ENCODE measurements around the gene OR2T4.

The OR2T4 gene

GRCh38 chr1:248361121-248361715 lies at the start of gene OR2T4:
Gene OR2T4 (plus strand): TSS chr1:248361665. CDS start chr1:248361665, 0 bp downstream.
- Histone ChIP-seq H3K36me3 (ENCODE audit: control insufficient read depth, insufficient read depth, low read length) (no peaks in the 10 kb centered on the region), H3K27me3 (replicated peaks; ENCODE audit: control insufficient read depth, insufficient read depth, low read length) (no peaks in the 10 kb centered on the region), H3K4me3 (replicated peaks; ENCODE audit: low read depth, low read length) (no peak within 1 kb of the TSS)
- no peak for TF ChIP-seq CTCF (IDR thresholded peaks at IDR 0.05; ENCODE audit: insufficient read depth, low read length, poor library complexity, severe bottlenecking)
- no peak for DNase-seq (ENCODE audit: extremely low read depth, insufficient read length)

- no peak for TF ChIP-seq CTCF (IDR thresholded peaks at IDR 0.05; ENCODE audit: insufficient read depth, low read length, poor library complexity, severe bottlenecking)
- Histone ChIP-seq H3K4me3 (replicated peaks; ENCODE audit: low read depth, low read length) (no peak overlapping the region), H3K27me3 (replicated peaks; ENCODE audit: control insufficient read depth, insufficient read depth, low read length) (no peaks in the 10 kb centered on the region), H3K36me3 (ENCODE audit: control insufficient read depth, insufficient read depth, low read length) (no peaks in the 10 kb centered on the region)
- DNase-seq (ENCODE audit: extremely low read depth, insufficient read length): no peak
These were observed 44.7 kb upstream of the OR2T4 start for GRCh38 chr1:248316796-248317195.

GRCh38 chr1:248324468-248324867 lies 37.0 kb upstream of the OR2T4 start, which contains the start of gene OR2M7:
Gene OR2M7 (minus strand): TSS chr1:248324568. CDS start chr1:248324568, 0 bp downstream.
- H3K27me3 ChIP-seq (replicated peaks; ENCODE audit: control insufficient read depth, insufficient read depth, low read length): no peaks in the 10 kb centered on the region
- no peaks in the 10 kb centered on the region for H3K36me3 ChIP-seq (ENCODE audit: control insufficient read depth, insufficient read depth, low read length)
- DNase-seq (ENCODE audit: extremely low read depth, insufficient read length): no peak
- H3K4me3 ChIP-seq (replicated peaks; ENCODE audit: low read depth, low read length): no peak within 1 kb of the TSS
- no peak for TF ChIP-seq CTCF (IDR thresholded peaks at IDR 0.05; ENCODE audit: insufficient read depth, low read length, poor library complexity, severe bottlenecking)

- H3K4me3 ChIP-seq (replicated peaks; ENCODE audit: low read depth, low read length): no peak overlapping the region
- TF ChIP-seq CTCF (IDR thresholded peaks at IDR 0.05; ENCODE audit: insufficient read depth, low read length, poor library complexity, severe bottlenecking): no peak
These were observed 18.0 kb upstream of the OR2T4 start for GRCh38 chr1:248343451-248343850.

GRCh38 chr1:248348475-248348874 lies 13.0 kb upstream of the OR2T4 start, which contains the start of gene OR14C36:
Gene OR14C36 (plus strand): TSS chr1:248348775. CDS start chr1:248348775, 0 bp downstream.
- Histone ChIP-seq H3K27me3 (replicated peaks; ENCODE audit: control insufficient read depth, insufficient read depth, low read length) (no peaks in the 10 kb centered on the region), H3K36me3 (ENCODE audit: control insufficient read depth, insufficient read depth, low read length) (no peaks in the 10 kb centered on the region), H3K4me3 (replicated peaks; ENCODE audit: low read depth, low read length) (no peak within 1 kb of the TSS)
- no peak for DNase-seq (ENCODE audit: extremely low read depth, insufficient read length)
- no peak for TF ChIP-seq CTCF (IDR thresholded peaks at IDR 0.05; ENCODE audit: insufficient read depth, low read length, poor library complexity, severe bottlenecking)

More at GRCh38 chr1:248343451-248343850, 18.0 kb upstream of the OR2T4 start:
- no peak for DNase-seq (ENCODE audit: extremely low read depth, insufficient read length)
- Histone ChIP-seq H3K27me3 (replicated peaks; ENCODE audit: control insufficient read depth, insufficient read depth, low read length) (no peaks in the 10 kb centered on the region), H3K36me3 (ENCODE audit: control insufficient read depth, insufficient read depth, low read length) (no peaks in the 10 kb centered on the region)
